ENCODE measurements around the gene ACTN1. TPM values are rescaled to one million over a fixed set of nuclear protein-coding genes. Genes with fewer than 3 reads are reported as not detected.
A peak's percentile ranks its signal among the peaks of the same experiment; 100 is the strongest.
"Not testable (repeated sequence)": the region's sequence is repeated elsewhere in the genome, so short reads cannot be mapped to it uniquely, and the experiment has no call there.

The ACTN1 gene
- 10 to 100 TPM; 48.1 to 90.4 (median 64.8) TPM for total RNA-seq

GRCh38 chr14:68979021-68979721 is at the start of gene ACTN1:
ACTN1 (minus strand) TSS chr14:68979302; CDS start chr14:68979056, 246 bp downstream.
- intact Hi-C loops (cut with DNase I) = loop anchor here (5.0 kb wide), 1 partner anchor 62 kb away; no protein-coding TSS in a partner anchor
- no peaks in the 10 kb centered on the region for H3K36me3 ChIP-seq
- peaks cover 12 to 31% of the 10 kb centered on the region in 2 donors for H3K4me1 ChIP-seq
- 0% methylated on average over 9 to 20 of the region's 68 CpGs for WGBS, 2 donors
- DNase-seq = peak; percentile 91 to 93
- no peaks in the 10 kb centered on the region for H3K9me3 ChIP-seq
- TF ChIP-seq CTCF (IDR thresholded peaks at IDR 0.05) (no peak), POLR2A (IDR thresholded peaks at IDR 0.05) (peak; percentile 72 to 78)
- peak within 1 kb of the TSS; percentile 61 to 93 (median 92) for H3K27ac ChIP-seq
- no peaks in the 10 kb centered on the region for H3K27me3 ChIP-seq
- H3K4me3 ChIP-seq (replicated peaks in 1 of 3) = peak within 1 kb of the TSS; percentile 60 to 81 (median 76)

DNA sequence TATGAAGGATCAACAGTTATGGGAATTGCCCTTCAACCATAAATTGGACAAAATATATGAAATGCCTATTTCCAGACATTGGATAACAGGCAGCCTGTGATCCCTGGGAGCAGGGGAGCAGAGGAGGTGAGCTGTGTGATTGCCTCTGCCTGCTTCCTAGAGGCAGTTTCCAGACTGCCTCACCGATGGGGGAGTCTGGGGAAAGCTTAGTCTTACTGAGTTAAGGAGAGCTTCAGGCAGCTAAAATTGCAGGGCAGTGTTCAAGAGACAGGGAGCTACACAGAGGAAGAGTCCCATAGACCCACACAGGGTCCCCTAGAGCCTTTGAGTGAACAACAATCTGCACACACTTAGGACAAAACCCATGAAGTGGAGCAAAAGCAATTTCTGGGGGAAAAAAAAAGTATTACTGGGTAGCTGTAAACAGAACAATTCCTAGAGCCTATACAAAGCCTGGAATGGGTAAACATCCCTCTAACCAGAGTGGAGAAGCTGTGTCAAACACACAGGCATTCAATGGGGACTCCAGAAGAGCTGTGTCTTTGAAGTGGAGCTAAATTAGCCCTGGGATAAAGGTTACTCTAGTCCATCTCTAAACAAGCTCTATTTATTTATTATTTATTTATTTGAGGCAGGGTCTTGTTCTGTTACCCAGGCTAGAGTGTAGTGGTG is 48.3 kb upstream of the ACTN1 start:
- no peak for DNase-seq
- no peak for TF ChIP-seq CTCF (IDR thresholded peaks at IDR 0.05)
- no peak for TF ChIP-seq POLR2A (IDR thresholded peaks at IDR 0.05)
- Histone ChIP-seq H3K27me3 (no peaks in the 10 kb centered on the region), H3K4me3 (replicated peaks in 1 of 3) (no peak overlapping the region), H3K4me1 (no peaks in the 10 kb centered on the region), H3K27ac (no peak overlapping the region), H3K9me3 (no peaks in the 10 kb centered on the region), H3K36me3 (no peaks in the 10 kb centered on the region)
- 20 to 63% methylated on average over 1 of the region's 1 CpG for WGBS, 2 donors
- intact Hi-C loops (cut with DNase I) = no loop called here

DNA sequence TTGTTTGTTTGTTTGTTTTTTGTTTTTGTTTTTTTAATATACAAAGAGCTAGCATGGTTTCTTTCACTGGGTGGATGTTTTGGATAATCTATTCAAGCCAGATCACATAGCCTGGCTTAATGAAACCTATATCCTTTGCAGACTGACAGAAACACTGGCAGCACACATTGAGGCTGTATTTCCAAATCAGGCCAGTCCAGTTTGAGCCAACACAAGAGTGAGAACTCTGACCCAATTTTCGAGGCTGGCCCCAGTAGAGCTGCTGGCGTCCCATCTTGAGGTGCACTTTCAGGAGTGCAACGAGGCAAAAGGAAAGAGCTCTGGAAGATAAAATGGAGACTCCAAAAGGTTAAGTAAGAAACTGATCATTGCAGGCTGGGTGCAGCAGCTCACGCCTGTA is 43.9 kb upstream of the ACTN1 start:
- Histone ChIP-seq H3K4me3 (replicated peaks in 1 of 3) (no peak overlapping the region), H3K36me3 (no peaks in the 10 kb centered on the region), H3K9me3 (no peaks in the 10 kb centered on the region), H3K27ac (no peak overlapping the region), H3K27me3 (no peaks in the 10 kb centered on the region), H3K4me1 (no peaks in the 10 kb centered on the region)
- 79 to 87% methylated on average over 4 of the region's 4 CpGs for WGBS, 2 donors
- DNase-seq = no peak
- intact Hi-C loops (cut with DNase I) = no loop called here
- no peak for TF ChIP-seq POLR2A (IDR thresholded peaks at IDR 0.05)
- TF ChIP-seq CTCF (IDR thresholded peaks at IDR 0.05) = no peak

DNA sequence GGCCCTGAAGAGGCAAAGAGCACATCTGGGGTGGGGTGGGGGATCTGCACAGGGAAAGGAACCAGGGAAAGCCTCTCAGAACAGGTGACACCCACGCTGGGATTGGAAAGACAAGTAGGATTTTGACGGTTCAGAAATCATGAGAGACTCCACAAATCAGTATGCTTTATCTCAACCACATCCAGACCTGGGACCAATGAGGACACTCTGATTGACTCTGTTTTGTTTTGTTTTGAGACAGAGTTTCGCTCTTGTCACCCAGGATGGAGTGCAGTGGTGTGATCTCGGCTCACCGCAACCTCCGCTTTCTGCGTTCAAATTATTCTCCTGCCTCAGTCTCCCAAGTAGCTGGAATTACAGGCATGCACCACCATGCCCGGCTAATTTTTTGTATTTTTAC is 43.0 kb upstream of the ACTN1 start:
- H3K4me3 ChIP-seq (replicated peaks in 1 of 3); H3K9me3 ChIP-seq; H3K27ac ChIP-seq; H3K36me3 ChIP-seq; DNase-seq; H3K27me3 ChIP-seq; intact Hi-C loops (cut with DNase I); H3K4me1 ChIP-seq: not testable (repeated sequence)
- 83 to 91% methylated on average over 8 of the region's 8 CpGs for WGBS, 2 donors

GRCh38 chr14:69017706-69018105 is 38.6 kb upstream of the ACTN1 start:
- H3K36me3 ChIP-seq = no peaks in the 10 kb centered on the region
- no peaks in the 10 kb centered on the region for H3K4me1 ChIP-seq
- no peaks in the 10 kb centered on the region for H3K9me3 ChIP-seq
- TF ChIP-seq CTCF (IDR thresholded peaks at IDR 0.05) (no peak), POLR2A (IDR thresholded peaks at IDR 0.05) (no peak)
- H3K4me3 ChIP-seq (replicated peaks in 1 of 3) = no peak overlapping the region
- no peak overlapping the region for H3K27ac ChIP-seq
- intact Hi-C loops (cut with DNase I) = no loop called here
- WGBS, 2 donors = 88 to 95% methylated on average over 4 of the region's 4 CpGs
- DNase-seq = no peak
- no peaks in the 10 kb centered on the region for H3K27me3 ChIP-seq
